IMR-90 (cell line): ENCODE data around the gene SLC25A17. TPM values are rescaled to one million over a fixed set of nuclear protein-coding genes. Genes with fewer than 3 reads are reported as not detected.

Source experiments
- ATAC-seq: fragments of 200-7000 bp; cut with Tn5 transposase; 2 replicates; pipeline ENCODE4 v1.9.1; 2020; ENCODE audit warnings: low read depth, mild to moderate bottlenecking, moderate library complexity
- BruUV-seq: library from RNA; stranded (reverse); fragments of 400-500 nt; replicated peaks from 2 replicates; lab custom pipeline; 2021; lab: Mats Ljungman, UMichigan
- CTCF ChIA-PET: fragments of 300-600 bp; formaldehyde crosslinking; extraction: SDS; loops from one replicate; lab custom pipeline; 2021; ENCODE audit warnings: antibody characterized with exemption; lab: Yijun Ruan, JAX
- POLR2A ChIA-PET: fragments of 300-600 bp; sonication (Branson Sonifier 250); formaldehyde crosslinking; loops from one replicate; lab custom pipeline; 2022; ENCODE audit warnings: antibody characterized with exemption; ENCODE audit not compliant: unreplicated experiment; lab: Charles Lee
- DNase-seq: peaks from one replicate; pipeline ENCODE4 v3.0.0; 2013
- H2AFZ ChIP-seq: replicated peaks from 2 replicates; pipeline ENCODE3; 2013; ENCODE audit warnings: low read length, mild to moderate bottlenecking; ENCODE audit not compliant: poor library complexity
- H2AK5ac ChIP-seq: 2 replicates; pipeline ENCODE4 v1.6.1; 2013; ENCODE audit warnings: low read depth, low read length, inconsistent platforms
- H2AK9ac ChIP-seq: replicated peaks from 2 replicates; pipeline ENCODE3; 2013; ENCODE audit warnings: mild to moderate bottlenecking, low read depth, low read length, moderate library complexity; ENCODE audit not compliant: poor library complexity
- H2BK120ac ChIP-seq: 2 replicates; pipeline ENCODE4 v1.6.1; 2013; ENCODE audit warnings: low read depth, low read length, inconsistent platforms
- H2BK15ac ChIP-seq: 3 replicates; pipeline ENCODE4 v1.6.1; 2013; ENCODE audit warnings: low read depth, low read length, inconsistent platforms
- H2BK20ac ChIP-seq: 2 replicates; pipeline ENCODE4 v1.6.1; 2013; ENCODE audit warnings: low read depth, mild to moderate bottlenecking, inconsistent platforms, low read length, moderate library complexity
- H2BK5ac ChIP-seq: 2 replicates; pipeline ENCODE4 v1.6.1; 2013; ENCODE audit warnings: mild to moderate bottlenecking, low read depth, low read length, inconsistent platforms; ENCODE audit not compliant: poor library complexity, severe bottlenecking
- H3K14ac ChIP-seq: replicated peaks from 2 replicates; pipeline ENCODE4 v1.6.1; 2013; ENCODE audit warnings: low read depth, low read length, inconsistent platforms
- H3K18ac ChIP-seq: 2 replicates; pipeline ENCODE4 v1.6.1; 2013; ENCODE audit warnings: low read depth, low read length, control low read depth
- H3K23ac ChIP-seq: 2 replicates; pipeline ENCODE4 v1.6.1; 2013; ENCODE audit warnings: low read depth, low read length, inconsistent platforms
- H3K27ac ChIP-seq: 2 replicates; pipeline ENCODE4 v1.5.1; 2013; ENCODE audit warnings: mild to moderate bottlenecking, control low read depth, low read length; ENCODE audit not compliant: insufficient read depth
- H3K27me3 ChIP-seq: 2 replicates; pipeline ENCODE4 v1.6.1; 2013; ENCODE audit warnings: low read length; ENCODE audit not compliant: control insufficient read depth, insufficient read depth
- H3K36me3 ChIP-seq: 2 replicates; pipeline ENCODE4 v1.6.1; 2013; ENCODE audit warnings: low read length, mixed read lengths; ENCODE audit not compliant: control insufficient read depth, insufficient read depth
- H3K4ac ChIP-seq: 2 replicates; pipeline ENCODE4 v1.6.1; 2013; ENCODE audit warnings: low read depth, low read length, inconsistent platforms
- H3K4me1 ChIP-seq: 2 replicates; pipeline ENCODE4 v1.6.1; 2013; ENCODE audit warnings: low read length, mixed read lengths; ENCODE audit not compliant: control insufficient read depth, insufficient read depth
- H3K4me2 ChIP-seq: 2 replicates; pipeline ENCODE4 v1.6.1; 2013; ENCODE audit warnings: low read depth, mild to moderate bottlenecking, control low read depth, low read length, moderate library complexity
- H3K4me3 ChIP-seq: 2 replicates; pipeline ENCODE4 v1.5.1; 2013; ENCODE audit warnings: low read depth, mild to moderate bottlenecking, control low read depth, low read length, moderate library complexity; ENCODE audit not compliant: insufficient read depth
- H3K56ac ChIP-seq: 2 replicates; pipeline ENCODE4 v1.6.1; 2013; ENCODE audit warnings: low read length, inconsistent platforms; ENCODE audit not compliant: insufficient read depth; ENCODE audit errors: extremely low read depth
- H3K79me1 ChIP-seq, 2 experiments: 2 replicates each; pipeline ENCODE4 v1.6.1; 2013; ENCODE audit warnings: low read length in 2 of 2, inconsistent platforms in 1 of 2, low read depth in 1 of 2
- H3K9ac ChIP-seq: 2 replicates; pipeline ENCODE4 v1.6.1; 2013; ENCODE audit warnings: low read depth, low read length, control low read depth
- H3K9me1 ChIP-seq: 2 replicates; pipeline ENCODE4 v1.6.1; 2013; ENCODE audit warnings: low read length, inconsistent platforms; ENCODE audit not compliant: insufficient read depth
- H3K9me3 ChIP-seq: 2 replicates; pipeline ENCODE4 v1.6.1; 2013; ENCODE audit warnings: low read length; ENCODE audit not compliant: control insufficient read depth, insufficient read depth
- H4K20me1 ChIP-seq: 2 replicates; pipeline ENCODE4 v1.6.1; 2013; ENCODE audit warnings: low read length, inconsistent platforms; ENCODE audit not compliant: insufficient read depth
- H4K5ac ChIP-seq: 2 replicates; pipeline ENCODE4 v1.6.1; 2013; ENCODE audit warnings: mild to moderate bottlenecking, low read depth, low read length, control low read depth
- H4K8ac ChIP-seq, 2 experiments: 2 replicates each; pipeline ENCODE4 v1.6.1; 2013; ENCODE audit warnings: low read depth in 2 of 2, low read length in 2 of 2, control low read depth in 1 of 2, inconsistent platforms in 1 of 2
- H4K91ac ChIP-seq: 2 replicates; pipeline ENCODE4 v1.6.1; 2013; ENCODE audit warnings: low read depth, low read length, inconsistent platforms; ENCODE audit not compliant: insufficient read depth
- BHLHE40 ChIP-seq: fragments of 150-350 bp; IDR thresholded peaks from 2 replicates; pipeline ENCODE4 v1.6.1; 2016; ENCODE audit warnings: mild to moderate bottlenecking, low read depth, low read length
- CHD1 ChIP-seq: IDR thresholded peaks from 2 replicates; pipeline ENCODE4 v1.6.1; 2012; ENCODE audit warnings: low read depth, low read length, improper control_type of control experiment
- CTCF ChIP-seq: conservative IDR thresholded peaks from 2 replicates; pipeline ENCODE4 v1.5.1; 2012; ENCODE audit warnings: mild to moderate bottlenecking, low read depth, low read length, improper control_type of control experiment
- FOS ChIP-seq: fragments of 150-350 bp; IDR thresholded peaks from 2 replicates; pipeline ENCODE4 v1.6.1; 2016; ENCODE audit warnings: low read depth, low read length
- MAZ ChIP-seq: IDR thresholded peaks from 2 replicates; pipeline ENCODE4 v1.6.1; 2012; ENCODE audit warnings: low read depth, mild to moderate bottlenecking, low read length, improper control_type of control experiment, moderate library complexity, borderline replicate concordance
- POLR2A ChIP-seq: IDR thresholded peaks from 2 replicates; pipeline ENCODE4 v1.6.1; 2012; ENCODE audit warnings: mild to moderate bottlenecking, low read depth, low read length
- RAD21 ChIP-seq: IDR thresholded peaks from 2 replicates; pipeline ENCODE4 v1.6.1; 2012; ENCODE audit warnings: low read length, improper control_type of control experiment
- RFX5 ChIP-seq: IDR thresholded peaks from 2 replicates; pipeline ENCODE4 v1.8.0; 2012; ENCODE audit warnings: low read depth, mild to moderate bottlenecking, low read length, moderate library complexity
- SMC3 ChIP-seq: fragments of 150-350 bp; IDR thresholded peaks from 2 replicates; pipeline ENCODE4 v1.6.1; 2016; ENCODE audit warnings: low read depth, mild to moderate bottlenecking, antibody characterized with exemption, low read length, moderate library complexity
- WGBS, 2 experiments: methylation state at CpG; one replicate each; pipeline versions ENCODE4 v1.1.5 to v1.1.7; 2013; ENCODE audit warnings: missing lambda C conversion rate in 2 of 2; ENCODE audit not compliant: insufficient read length in 1 of 2; ENCODE audit errors: extremely low coverage in 2 of 2; 5-methylcytosine and 5-hydroxymethylcytosine counted together
- dilution Hi-C: fragments of 300-500 bp; cut with HindIII; formaldehyde crosslinking; loops from one replicate; pipeline ENCODE4 v1.14.3; 2018; ENCODE audit warnings: low sequenced_read_pairs; ENCODE audit not compliant: unreplicated experiment
- in situ Hi-C: fragments of 300-500 bp; cut with MboI; formaldehyde crosslinking; loops from 3 replicates; pipeline ENCODE4 v1.14.3; 2019; ENCODE audit warnings: low sequenced_read_pairs, inconsistent platforms, mixed read lengths
- intact Hi-C: fragments of 100-400 bp; cut with micrococcal nuclease; formaldehyde crosslinking; loops from 2 replicates; pipeline ENCODE4 v1.10.0; 2022
- polyA plus RNA-seq, 3 experiments: library from polyadenylated mRNA; depleted of rRNA; stranded (reverse); fragments of >200 nt; gene quantifications; 2 replicates each; pipeline ENCODE4 v1.2.3, GENCODE V29; 2012; ENCODE audit warnings: low replicate concordance in 1 of 3
- total RNA-seq: library from RNA; depleted of rRNA; stranded (reverse); fragments of >200 nt; gene quantifications from 2 replicates; pipeline ENCODE4 v1.2.3, GENCODE V29; 2012
- TF ChIP-seq, protein P1 (sequence below): fragments of 150-350 bp; IDR thresholded peaks from 2 replicates; pipeline ENCODE4 v1.6.1; 2016; ENCODE audit warnings: low read depth, mild to moderate bottlenecking, low read length, moderate library complexity, borderline replicate concordance

The SLC25A17 gene
- total and polyA plus RNA-seq, 2 of the 4 experiments (the other 2 are of a cell fraction), result 19.6 to 36.0 TPM

- Histone ChIP-seq H4K91ac (no peak overlapping the region), H2AK9ac (no peak overlapping the region), H2BK5ac (no peak overlapping the region), H3K4ac (no peak overlapping the region), H3K56ac (no peak overlapping the region), H3K9ac (no peak overlapping the region), H2AFZ (peak overlapping the region; percentile 35), H2AK5ac (no peak overlapping the region), H3K4me2 (no peak overlapping the region), H3K9me3 (no peaks in the 10 kb centered on the region), H3K18ac (no peak overlapping the region), H3K27ac (no peak overlapping the region), H3K14ac (no peak overlapping the region), H3K9me1 (no peaks in the 10 kb centered on the region), H3K23ac (no peak overlapping the region), H3K4me3 (no peak overlapping the region), H3K79me1 (no peaks in the 10 kb centered on the region), H2BK20ac (no peak overlapping the region), H4K20me1 (no peaks in the 10 kb centered on the region), H2BK15ac (no peak overlapping the region), H3K4me1 (no peaks in the 10 kb centered on the region), H4K8ac (no peak overlapping the region), H3K36me3 (no peaks in the 10 kb centered on the region), H2BK120ac (no peak overlapping the region), H4K5ac (no peak overlapping the region), H3K27me3 (no peaks in the 10 kb centered on the region; the same call in 1 of the 2 replicates)
- ChIA-PET CTCF (interaction anchor here (0.6 to 1.2 kb wide), 3 partner anchors 56 to 205 kb away, joined by 3 to 6 read pairs (median 5); no protein-coding TSS in a partner anchor), POLR2A (interaction anchor here (0.6 kb wide), 1 partner anchor 24 kb away, joined by 3 read pairs; no protein-coding TSS in a partner anchor)
- no TSS peak for BruUV-seq
- dilution Hi-C loops (no loop called here), intact Hi-C loops (no loop called here), in situ Hi-C loops (no loop called here)
- TF ChIP-seq RAD21 (no peak), SMC3 (no peak), CHD1 (no peak), MAZ (no peak), FOS (no peak), POLR2A (no peak), RFX5 (no peak), CTCF (no peak), BHLHE40 (no peak)
- TF ChIP-seq, protein P1, sequence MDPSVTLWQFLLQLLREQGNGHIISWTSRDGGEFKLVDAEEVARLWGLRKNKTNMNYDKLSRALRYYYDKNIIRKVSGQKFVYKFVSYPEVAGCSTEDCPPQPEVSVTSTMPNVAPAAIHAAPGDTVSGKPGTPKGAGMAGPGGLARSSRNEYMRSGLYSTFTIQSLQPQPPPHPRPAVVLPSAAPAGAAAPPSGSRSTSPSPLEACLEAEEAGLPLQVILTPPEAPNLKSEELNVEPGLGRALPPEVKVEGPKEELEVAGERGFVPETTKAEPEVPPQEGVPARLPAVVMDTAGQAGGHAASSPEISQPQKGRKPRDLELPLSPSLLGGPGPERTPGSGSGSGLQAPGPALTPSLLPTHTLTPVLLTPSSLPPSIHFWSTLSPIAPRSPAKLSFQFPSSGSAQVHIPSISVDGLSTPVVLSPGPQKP, result no peak
- WGBS, 2 experiments, result no CpG with 5 or more reads among the region's 3 CpGs
- ATAC-seq (no peak), DNase-seq (no peak)
These were observed 79.4 kb downstream of the SLC25A17 start for GRCh38 chr22:40739721-40740120.
